K562 (cell line): Measurements from ENCODE around the gene PLCD1. TPM values are rescaled to one million over a fixed set of nuclear protein-coding genes. Genes with fewer than 3 reads are reported as not detected.
A peak's percentile ranks its signal among the peaks of the same experiment; 100 is the strongest.

ENCODE experiments used
- FIP1L1 ChIP-seq: fragments of 200-400 bp; formaldehyde crosslinking; IDR thresholded peaks from 2 replicates; pipeline ENCODE4 v1.6.1; 2018; ENCODE audit warnings: mild to moderate bottlenecking, low read depth, low read length; ENCODE audit not compliant: poor library complexity, severe bottlenecking
- HMGN3 ChIP-seq: IDR thresholded peaks from 2 replicates; pipeline ENCODE4 v1.6.1; 2011; ENCODE audit warnings: borderline replicate concordance, low read depth, mild to moderate bottlenecking, mixed read lengths, low read length; ENCODE audit not compliant: insufficient read length; ENCODE audit errors: extremely low read depth
- KAT8 ChIP-seq: fragments of 450-650 bp; IDR thresholded peaks from 2 replicates; pipeline ENCODE4 v1.6.1; 2016; ENCODE audit warnings: low read depth, mild to moderate bottlenecking
- SAFB2 ChIP-seq: fragments of 200-400 bp; formaldehyde crosslinking; IDR thresholded peaks from 2 replicates; pipeline ENCODE4 v1.6.1; 2018; ENCODE audit warnings: borderline replicate concordance, low read length, low read depth, moderate library complexity; ENCODE audit not compliant: severe bottlenecking
- SIRT6 ChIP-seq: IDR thresholded peaks from one replicate; pipeline ENCODE4 v1.6.1; 2012; ENCODE audit warnings: low read depth, mild to moderate bottlenecking, control low read depth, inconsistent platforms, low read length, moderate library complexity
- TEAD4 ChIP-seq, 2 experiments: sonication (generic) in 1 of 2; formaldehyde crosslinking in 1 of 2; IDR thresholded peaks; 2 replicates each; pipeline versions ENCODE4 v1.6.1 to v1.8.0; 2012 to 2022; ENCODE audit warnings: borderline replicate concordance in 1 of 2, inconsistent platforms in 1 of 2, low read length in 1 of 2, mild to moderate bottlenecking in 1 of 2, missing genetic modification reagents in 1 of 2
- XRCC4 ChIP-seq: IDR thresholded peaks from one replicate; pipeline ENCODE4 v1.6.1; 2011; ENCODE audit not compliant: insufficient read depth, insufficient read length; ENCODE audit errors: extremely low read depth
- ZNF121 ChIP-seq: sonication (generic); formaldehyde crosslinking; conservative IDR thresholded peaks from 2 replicates; pipeline ENCODE4 v1.8.0; 2022; ENCODE audit warnings: missing genetic modification reagents
- ZNF165 ChIP-seq: fragments of 250-450 bp; sonication (Bioruptor Pico); IDR thresholded peaks from 2 replicates; pipeline ENCODE4 v1.4.0; 2020; ENCODE audit warnings: borderline replicate concordance
- ZNF184 ChIP-seq: sonication (generic); formaldehyde crosslinking; IDR thresholded peaks from 2 replicates; pipeline ENCODE4 v1.5.0; 2020; ENCODE audit warnings: missing genetic modification reagents
- ZNF263 ChIP-seq: sonication (generic); formaldehyde crosslinking; IDR thresholded peaks from 2 replicates; pipeline ENCODE4 v1.8.0; 2022; ENCODE audit warnings: mild to moderate bottlenecking, missing genetic modification reagents, borderline replicate concordance
- ZNF79 ChIP-seq: fragments of 250-450 bp; sonication (Bioruptor Pico); IDR thresholded peaks from 2 replicates; pipeline ENCODE4 v1.4.0; 2020; ENCODE audit warnings: low read depth, mild to moderate bottlenecking, moderate library complexity
- polyA plus RNA-seq, 8 experiments: library from polyadenylated mRNA; depleted of rRNA in 4 of 8; stranded (reverse) in 5 of 8; unstranded in 3 of 8; fragments of >200 nt; fragmentation: Nextera tagmentation in 2 of 8; fragmentation: Illumina TruSeq in 1 of 8; extraction: Ambion mirVana in 2 of 8; extraction: Trizol in 1 of 8; gene quantifications; 2 replicates each; pipeline versions ENCODE4 v1.2.1 to v1.2.3, GENCODE V29; 2011 to 2014; ENCODE audit warnings: inconsistent platforms in 1 of 8, missing spikeins in 1 of 8
- total RNA-seq, 7 experiments: library from RNA; depleted of rRNA in 6 of 7; stranded (reverse); fragments of >200 nt in 6 of 7; fragmentation: Illumina TruSeq in 2 of 7; extraction: Trizol in 2 of 7; gene quantifications; 2 replicates each; pipeline versions ENCODE4 v1.2.1 to v1.2.3, GENCODE V29; 2011 to 2021; ENCODE audit warnings: low replicate concordance in 1 of 7
- TF ChIP-seq, protein P1 (sequence below): sonication (generic); formaldehyde crosslinking; IDR thresholded peaks from 2 replicates; pipeline ENCODE4 v1.8.0; 2023; ENCODE audit warnings: mild to moderate bottlenecking, missing genetic modification reagents
- TF ChIP-seq, protein P2 (sequence below): fragments of 200-400 bp; formaldehyde crosslinking; IDR thresholded peaks from 2 replicates; pipeline ENCODE4 v1.6.1; 2017; ENCODE audit warnings: mild to moderate bottlenecking, low read depth, low read length, moderate library complexity
- TF ChIP-seq, protein P3 (sequence below): sonication (generic); formaldehyde crosslinking; IDR thresholded peaks from 2 replicates; pipeline ENCODE4 v1.8.1; 2023; ENCODE audit warnings: mild to moderate bottlenecking, missing genetic modification reagents
- TF ChIP-seq, protein P4 (sequence below): fragments of 250-450 bp; sonication (Bioruptor Pico); IDR thresholded peaks from 2 replicates; pipeline ENCODE4 v1.8.0; 2022; ENCODE audit warnings: inconsistent platforms

Gene PLCD1
- total and polyA plus RNA-seq, 9 of the 15 experiments (the other 6 are each of a cell fraction or from before 2014, with no cell fraction given) = 5.4 to 209 (median 116) TPM

DNA sequence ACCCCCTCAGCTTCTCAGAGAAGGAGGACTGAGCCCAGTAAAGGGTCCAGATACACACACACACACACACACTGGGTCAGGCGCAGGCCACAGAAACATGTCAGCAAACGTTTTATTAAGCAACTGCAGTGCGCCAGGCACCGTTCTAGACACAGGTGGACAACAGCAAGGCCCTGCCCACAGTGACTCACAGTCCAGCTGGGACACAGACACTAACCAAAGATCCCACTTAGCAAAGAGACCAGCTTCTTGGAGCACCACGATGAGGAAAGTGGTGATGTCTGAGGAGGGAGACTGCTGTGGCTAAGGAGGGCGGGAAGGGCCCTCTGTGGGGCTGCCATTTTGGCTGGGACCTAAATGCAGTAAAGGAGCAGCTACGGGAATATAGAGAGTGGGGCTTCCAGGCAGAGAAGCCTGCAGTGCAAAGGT is 41.7 kb downstream of the PLCD1 start (continued):
- TF ChIP-seq SIRT6 = no peak
- TF ChIP-seq, protein P1, sequence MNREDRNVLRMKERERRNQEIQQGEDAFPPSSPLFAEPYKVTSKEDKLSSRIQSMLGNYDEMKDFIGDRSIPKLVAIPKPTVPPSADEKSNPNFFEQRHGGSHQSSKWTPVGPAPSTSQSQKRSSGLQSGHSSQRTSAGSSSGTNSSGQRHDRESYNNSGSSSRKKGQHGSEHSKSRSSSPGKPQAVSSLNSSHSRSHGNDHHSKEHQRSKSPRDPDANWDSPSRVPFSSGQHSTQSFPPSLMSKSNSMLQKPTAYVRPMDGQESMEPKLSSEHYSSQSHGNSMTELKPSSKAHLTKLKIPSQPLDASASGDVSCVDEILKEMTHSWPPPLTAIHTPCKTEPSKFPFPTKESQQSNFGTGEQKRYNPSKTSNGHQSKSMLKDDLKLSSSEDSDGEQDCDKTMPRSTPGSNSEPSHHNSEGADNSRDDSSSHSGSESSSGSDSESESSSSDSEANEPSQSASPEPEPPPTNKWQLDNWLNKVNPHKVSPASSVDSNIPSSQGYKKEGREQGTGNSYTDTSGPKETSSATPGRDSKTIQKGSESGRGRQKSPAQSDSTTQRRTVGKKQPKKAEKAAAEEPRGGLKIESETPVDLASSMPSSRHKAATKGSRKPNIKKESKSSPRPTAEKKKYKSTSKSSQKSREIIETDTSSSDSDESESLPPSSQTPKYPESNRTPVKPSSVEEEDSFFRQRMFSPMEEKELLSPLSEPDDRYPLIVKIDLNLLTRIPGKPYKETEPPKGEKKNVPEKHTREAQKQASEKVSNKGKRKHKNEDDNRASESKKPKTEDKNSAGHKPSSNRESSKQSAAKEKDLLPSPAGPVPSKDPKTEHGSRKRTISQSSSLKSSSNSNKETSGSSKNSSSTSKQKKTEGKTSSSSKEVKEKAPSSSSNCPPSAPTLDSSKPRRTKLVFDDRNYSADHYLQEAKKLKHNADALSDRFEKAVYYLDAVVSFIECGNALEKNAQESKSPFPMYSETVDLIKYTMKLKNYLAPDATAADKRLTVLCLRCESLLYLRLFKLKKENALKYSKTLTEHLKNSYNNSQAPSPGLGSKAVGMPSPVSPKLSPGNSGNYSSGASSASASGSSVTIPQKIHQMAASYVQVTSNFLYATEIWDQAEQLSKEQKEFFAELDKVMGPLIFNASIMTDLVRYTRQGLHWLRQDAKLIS (CRISPR knock-in tag) = no peak
- TF ChIP-seq, protein P2, sequence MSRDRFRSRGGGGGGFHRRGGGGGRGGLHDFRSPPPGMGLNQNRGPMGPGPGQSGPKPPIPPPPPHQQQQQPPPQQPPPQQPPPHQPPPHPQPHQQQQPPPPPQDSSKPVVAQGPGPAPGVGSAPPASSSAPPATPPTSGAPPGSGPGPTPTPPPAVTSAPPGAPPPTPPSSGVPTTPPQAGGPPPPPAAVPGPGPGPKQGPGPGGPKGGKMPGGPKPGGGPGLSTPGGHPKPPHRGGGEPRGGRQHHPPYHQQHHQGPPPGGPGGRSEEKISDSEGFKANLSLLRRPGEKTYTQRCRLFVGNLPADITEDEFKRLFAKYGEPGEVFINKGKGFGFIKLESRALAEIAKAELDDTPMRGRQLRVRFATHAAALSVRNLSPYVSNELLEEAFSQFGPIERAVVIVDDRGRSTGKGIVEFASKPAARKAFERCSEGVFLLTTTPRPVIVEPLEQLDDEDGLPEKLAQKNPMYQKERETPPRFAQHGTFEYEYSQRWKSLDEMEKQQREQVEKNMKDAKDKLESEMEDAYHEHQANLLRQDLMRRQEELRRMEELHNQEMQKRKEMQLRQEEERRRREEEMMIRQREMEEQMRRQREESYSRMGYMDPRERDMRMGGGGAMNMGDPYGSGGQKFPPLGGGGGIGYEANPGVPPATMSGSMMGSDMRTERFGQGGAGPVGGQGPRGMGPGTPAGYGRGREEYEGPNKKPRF = no peak
- TF ChIP-seq, protein P3, sequence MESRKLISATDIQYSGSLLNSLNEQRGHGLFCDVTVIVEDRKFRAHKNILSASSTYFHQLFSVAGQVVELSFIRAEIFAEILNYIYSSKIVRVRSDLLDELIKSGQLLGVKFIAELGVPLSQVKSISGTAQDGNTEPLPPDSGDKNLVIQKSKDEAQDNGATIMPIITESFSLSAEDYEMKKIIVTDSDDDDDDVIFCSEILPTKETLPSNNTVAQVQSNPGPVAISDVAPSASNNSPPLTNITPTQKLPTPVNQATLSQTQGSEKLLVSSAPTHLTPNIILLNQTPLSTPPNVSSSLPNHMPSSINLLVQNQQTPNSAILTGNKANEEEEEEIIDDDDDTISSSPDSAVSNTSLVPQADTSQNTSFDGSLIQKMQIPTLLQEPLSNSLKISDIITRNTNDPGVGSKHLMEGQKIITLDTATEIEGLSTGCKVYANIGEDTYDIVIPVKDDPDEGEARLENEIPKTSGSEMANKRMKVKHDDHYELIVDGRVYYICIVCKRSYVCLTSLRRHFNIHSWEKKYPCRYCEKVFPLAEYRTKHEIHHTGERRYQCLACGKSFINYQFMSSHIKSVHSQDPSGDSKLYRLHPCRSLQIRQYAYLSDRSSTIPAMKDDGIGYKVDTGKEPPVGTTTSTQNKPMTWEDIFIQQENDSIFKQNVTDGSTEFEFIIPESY (CRISPR knock-in tag) = peak; percentile 91
- TF ChIP-seq, protein P4, sequence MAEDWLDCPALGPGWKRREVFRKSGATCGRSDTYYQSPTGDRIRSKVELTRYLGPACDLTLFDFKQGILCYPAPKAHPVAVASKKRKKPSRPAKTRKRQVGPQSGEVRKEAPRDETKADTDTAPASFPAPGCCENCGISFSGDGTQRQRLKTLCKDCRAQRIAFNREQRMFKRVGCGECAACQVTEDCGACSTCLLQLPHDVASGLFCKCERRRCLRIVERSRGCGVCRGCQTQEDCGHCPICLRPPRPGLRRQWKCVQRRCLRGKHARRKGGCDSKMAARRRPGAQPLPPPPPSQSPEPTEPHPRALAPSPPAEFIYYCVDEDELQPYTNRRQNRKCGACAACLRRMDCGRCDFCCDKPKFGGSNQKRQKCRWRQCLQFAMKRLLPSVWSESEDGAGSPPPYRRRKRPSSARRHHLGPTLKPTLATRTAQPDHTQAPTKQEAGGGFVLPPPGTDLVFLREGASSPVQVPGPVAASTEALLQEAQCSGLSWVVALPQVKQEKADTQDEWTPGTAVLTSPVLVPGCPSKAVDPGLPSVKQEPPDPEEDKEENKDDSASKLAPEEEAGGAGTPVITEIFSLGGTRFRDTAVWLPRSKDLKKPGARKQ (CRISPR knock-in tag) = no peak
- TF ChIP-seq HMGN3 = no peak
- TF ChIP-seq ZNF184 (CRISPR knock-in tag) = no peak
- no peak for TF ChIP-seq ZNF263 (CRISPR knock-in tag)
- TF ChIP-seq ZNF165 (CRISPR knock-in tag) = no peak
- no peak for TF ChIP-seq KAT8
- 0 out of 2 replicates have a peak, but pooled peaks have one; percentile 9 for TF ChIP-seq TEAD4 (IDR thresholded peaks at IDR 0.05; ENCODE audit: low read length)
- no peak for TF ChIP-seq TEAD4 (CRISPR knock-in tag; IDR thresholded peaks at IDR 0.05; ENCODE audit: borderline replicate concordance)
- no peak for TF ChIP-seq SAFB2
- no peak for TF ChIP-seq FIP1L1
- no peak for TF ChIP-seq ZNF79 (CRISPR knock-in tag)
- TF ChIP-seq ZNF121 (CRISPR knock-in tag) = peak; percentile 52; the same call in 1 of the 2 replicates
- no peak for TF ChIP-seq XRCC4
